ENCODE results near the gene NKD2.
"Not testable (repeated sequence)": the region's sequence is repeated elsewhere in the genome, so short reads cannot be mapped to it uniquely, and the experiment has no call there.

NKD2 gene

DNA sequence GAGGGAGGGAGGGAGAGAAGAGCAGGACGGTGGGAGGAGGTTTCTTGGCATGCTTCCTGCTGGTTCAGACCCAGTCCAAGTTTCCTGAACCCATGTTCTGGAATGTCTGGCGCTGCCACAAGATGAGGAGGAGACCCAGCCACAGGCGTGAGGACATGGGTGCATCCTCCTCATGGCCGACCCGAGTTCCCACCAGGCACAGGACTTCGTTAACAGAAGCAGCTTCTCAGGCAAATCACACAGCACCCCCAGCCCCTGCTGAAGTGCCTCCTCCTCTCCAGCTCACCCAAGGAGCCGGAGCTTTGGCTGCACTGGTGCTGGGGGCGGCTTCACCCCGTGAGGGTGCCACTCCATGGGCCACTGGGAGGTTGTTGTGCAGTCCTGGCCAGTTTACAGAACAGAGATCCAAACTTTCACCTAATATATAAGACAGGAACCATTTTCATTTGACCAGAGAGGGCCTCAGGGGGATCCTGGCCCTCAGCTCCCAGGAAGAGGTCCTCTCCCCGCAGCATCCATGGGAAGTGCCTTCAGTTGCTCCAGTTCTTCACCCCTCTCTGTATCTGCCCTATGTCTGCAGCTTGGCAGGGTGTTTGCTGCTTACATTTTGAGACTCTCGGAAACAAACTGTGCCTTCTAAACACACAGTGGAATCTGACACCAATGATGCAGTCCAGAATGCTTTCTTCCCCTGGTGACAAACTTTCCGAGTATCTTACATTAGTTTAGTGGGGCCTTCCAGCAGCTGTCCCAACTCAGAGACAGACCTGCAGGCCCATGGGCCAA is 10.2 kb upstream of the NKD2 start:
- intact Hi-C loops (cut with DNase I): no loop called here
- DNase-seq: peak in 3 of 10 donors; percentile 3 to 67 (median 3)

DNA sequence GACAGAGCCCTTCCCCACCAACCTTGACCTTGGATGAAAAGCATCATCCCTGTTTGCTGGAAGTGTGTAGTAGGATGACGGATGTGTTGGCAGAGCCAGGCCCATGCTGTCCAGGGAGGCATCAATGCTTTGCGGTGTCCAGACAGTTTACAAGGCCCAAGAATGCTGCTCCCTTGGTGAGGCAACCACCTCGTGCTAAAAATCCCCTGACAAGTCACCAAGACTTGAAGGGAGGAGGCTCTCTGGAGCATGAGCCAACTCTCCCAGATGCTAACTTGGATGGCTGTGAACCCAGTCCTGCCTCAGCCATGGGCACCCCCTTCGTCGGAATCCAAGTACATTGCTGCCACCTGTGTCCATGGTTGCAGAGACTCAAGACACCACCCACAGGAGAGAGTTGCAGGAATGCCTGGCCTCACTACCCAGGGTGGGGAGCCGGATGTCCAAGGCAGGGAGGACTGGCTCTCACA is 9.5 kb upstream of the NKD2 start:
- intact Hi-C loops (cut with DNase I): no loop called here
- DNase-seq: peak in 3 of 10 donors; percentile 2 to 74 (median 7)

DNA sequence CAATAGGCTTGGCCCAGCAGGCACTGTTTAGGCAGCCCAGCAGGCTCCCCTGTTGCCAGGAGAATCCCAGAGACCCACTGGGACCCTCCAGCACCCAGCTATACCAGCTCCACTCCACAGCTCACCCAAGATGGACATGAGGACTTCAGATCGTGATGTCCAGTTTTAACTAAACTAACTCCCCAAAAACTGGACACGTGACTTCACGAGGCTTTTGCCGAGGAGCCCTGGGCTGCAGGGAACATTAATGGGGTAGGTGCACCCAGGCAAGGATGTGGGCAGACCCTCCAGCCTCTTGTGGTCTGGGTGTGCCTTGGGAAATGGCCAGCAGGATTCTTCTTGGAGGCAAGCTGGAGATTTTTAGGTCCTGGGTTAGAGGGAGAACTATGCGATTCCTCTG is 8.9 kb upstream of the NKD2 start:
- DNase-seq: peak in 2 of 10 donors; percentile 4 to 30
- intact Hi-C loops (cut with DNase I): no loop called here

DNA sequence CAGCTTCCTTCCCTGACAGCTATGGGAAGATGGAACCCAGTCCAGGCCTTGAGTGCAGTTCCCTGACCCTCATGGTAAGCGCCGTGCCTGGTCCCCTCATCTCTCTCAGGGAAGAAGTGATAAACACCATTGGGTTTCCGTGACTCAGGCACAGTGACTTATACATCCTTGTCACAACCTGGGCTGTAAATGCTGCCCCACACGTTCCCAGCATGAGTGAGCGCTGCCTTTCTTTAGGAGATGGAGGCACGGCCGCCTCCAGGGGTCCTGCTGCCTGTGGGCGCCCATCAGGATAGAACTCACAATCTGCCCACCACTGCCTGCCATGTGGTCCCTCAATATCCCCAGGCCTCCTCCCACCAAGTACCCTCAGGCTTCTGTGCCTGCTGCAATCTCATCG is 8.3 kb upstream of the NKD2 start:
- intact Hi-C loops (cut with DNase I): no loop called here
- DNase-seq: peak in 3 of 10 donors; percentile 4 to 54 (median 29)

DNA sequence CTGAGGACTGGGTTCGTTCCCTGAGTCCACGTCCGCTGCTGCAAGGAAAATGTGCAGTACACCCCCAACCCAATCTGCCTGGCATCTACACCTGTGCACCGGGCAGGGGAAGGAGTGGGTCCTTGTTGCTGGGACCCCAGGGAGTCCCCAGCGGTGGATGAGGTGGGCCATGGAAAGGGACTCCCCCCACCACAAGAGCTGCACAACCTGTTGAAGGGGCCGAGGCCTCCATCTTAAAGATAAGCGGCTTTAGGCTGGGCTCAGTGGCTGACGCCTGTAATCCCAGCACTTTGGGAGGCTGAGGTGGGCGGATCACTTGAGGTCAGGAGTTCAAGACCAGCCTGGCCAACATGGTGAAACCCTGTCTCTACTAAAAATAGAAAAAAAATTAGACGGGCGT is 7.8 kb upstream of the NKD2 start:
- intact Hi-C loops (cut with DNase I): not testable (repeated sequence)
- DNase-seq: peak in 2 of 10 donors; percentile 3 to 4

DNA sequence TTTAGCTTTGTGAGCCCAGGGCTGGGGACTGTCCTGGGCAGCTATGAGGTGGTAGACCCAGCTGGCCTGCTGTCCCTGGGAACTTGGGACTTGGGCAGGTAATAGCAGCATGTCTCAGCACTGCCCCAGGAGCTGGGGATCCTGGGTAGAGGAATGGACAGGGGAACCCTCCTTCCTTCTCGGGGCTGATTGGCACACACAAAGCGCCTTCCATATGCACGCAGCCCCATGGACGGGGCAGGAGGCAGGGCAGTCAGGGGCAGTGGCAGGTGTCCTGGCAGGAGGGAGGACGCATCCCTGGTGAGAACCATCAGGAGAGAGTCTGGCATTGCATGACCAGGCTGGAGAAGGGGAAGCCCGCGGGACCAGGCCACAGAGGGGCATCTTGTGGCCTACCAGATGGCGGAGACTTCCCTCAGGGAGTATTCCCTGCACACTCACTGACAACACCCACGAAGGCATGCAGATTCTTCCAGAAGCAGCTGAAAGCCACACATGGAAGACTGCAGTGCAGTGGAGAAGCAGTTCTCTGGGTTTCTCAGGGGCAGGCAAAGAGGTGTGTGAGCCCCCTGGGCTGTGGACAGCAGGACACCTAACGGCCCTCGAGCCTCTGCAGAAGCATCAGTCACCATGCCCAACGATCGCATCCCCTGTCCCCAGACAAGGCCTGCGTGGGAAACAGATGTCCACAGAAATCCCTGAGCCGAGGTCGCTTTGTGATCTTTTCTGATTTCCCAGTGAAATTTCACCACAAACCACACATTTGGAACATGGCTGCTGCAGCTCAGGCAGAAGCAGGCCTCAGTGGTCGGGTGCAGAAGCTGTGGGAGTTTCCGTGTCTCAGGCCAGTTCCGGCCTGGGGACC is 7.0 kb upstream of the NKD2 start:
- peak in 3 of 10 donors; percentile 6 to 49 (median 10) for DNase-seq
- intact Hi-C loops (cut with DNase I): no loop called here

DNA sequence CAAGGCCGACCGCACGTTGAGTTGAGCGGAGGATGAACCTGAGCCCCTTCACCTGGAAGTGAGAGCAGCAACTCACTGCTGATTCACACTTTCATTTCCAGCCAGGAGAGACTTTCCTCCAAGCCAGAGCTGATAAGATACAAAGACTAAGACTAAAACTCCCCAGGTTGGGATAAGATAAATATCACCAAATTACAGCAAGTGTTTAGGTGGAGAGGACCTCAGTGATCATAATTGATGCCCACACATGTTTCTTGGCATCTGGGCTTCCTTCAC is 6.4 kb upstream of the NKD2 start:
- intact Hi-C loops (cut with DNase I): no loop called here
- peak in 1 of 10 donors; percentile 4 for DNase-seq

DNA sequence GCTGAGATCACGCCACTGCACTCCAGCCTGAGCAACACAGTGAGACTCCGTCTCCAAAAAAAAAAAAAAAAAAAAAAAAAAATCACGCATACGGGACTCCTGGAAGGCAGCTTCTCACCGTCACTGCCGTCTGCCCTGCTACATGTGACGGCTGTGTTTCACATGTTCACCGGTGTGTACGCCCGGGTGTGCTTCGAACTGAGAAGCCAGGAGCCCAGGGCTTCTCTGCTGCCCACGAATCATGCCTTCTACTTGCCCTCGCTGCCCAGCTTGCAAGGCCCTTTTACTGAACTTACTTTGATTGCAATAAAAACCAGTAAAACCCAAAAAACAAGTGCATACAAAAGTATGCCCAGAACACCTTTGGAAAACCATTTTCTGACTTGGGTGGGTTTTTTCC is 5.8 kb upstream of the NKD2 start:
- DNase-seq: peak in 3 of 10 donors; percentile 6 to 27 (median 10)
- intact Hi-C loops (cut with DNase I): no loop called here

DNA sequence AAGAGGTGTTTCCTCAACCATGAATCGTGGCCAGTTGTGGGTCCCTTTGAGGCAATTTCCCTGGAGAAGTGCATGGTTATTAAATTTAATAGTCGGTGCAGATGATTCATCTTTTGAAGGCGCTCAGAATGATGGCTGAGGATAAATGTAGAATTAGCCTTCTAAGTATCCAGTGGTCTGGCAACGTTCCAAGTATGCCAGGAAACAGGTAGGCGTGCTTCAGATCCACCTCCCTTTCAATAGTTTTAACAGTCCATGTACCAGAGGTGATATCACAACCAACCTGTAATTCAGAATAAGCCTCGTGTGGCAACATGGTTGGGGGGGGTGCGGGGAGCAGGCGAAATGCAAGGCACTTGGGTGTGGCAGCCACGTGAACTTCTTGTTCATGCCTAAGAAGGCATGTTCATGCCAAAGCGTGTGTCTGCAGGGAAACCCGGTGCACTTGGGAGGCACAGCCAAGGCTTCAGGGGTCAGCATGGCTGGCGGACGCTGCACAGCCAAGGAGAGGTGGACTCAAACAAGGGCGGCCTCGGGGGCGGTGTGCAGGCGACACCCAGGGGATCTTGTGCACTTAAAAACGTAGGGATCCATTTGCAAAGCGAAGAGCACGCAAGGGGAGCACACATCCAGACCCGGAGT is 5.2 kb upstream of the NKD2 start:
- intact Hi-C loops (cut with DNase I): no loop called here
- peak in 2 of 10 donors; percentile 11 to 64 for DNase-seq

DNA sequence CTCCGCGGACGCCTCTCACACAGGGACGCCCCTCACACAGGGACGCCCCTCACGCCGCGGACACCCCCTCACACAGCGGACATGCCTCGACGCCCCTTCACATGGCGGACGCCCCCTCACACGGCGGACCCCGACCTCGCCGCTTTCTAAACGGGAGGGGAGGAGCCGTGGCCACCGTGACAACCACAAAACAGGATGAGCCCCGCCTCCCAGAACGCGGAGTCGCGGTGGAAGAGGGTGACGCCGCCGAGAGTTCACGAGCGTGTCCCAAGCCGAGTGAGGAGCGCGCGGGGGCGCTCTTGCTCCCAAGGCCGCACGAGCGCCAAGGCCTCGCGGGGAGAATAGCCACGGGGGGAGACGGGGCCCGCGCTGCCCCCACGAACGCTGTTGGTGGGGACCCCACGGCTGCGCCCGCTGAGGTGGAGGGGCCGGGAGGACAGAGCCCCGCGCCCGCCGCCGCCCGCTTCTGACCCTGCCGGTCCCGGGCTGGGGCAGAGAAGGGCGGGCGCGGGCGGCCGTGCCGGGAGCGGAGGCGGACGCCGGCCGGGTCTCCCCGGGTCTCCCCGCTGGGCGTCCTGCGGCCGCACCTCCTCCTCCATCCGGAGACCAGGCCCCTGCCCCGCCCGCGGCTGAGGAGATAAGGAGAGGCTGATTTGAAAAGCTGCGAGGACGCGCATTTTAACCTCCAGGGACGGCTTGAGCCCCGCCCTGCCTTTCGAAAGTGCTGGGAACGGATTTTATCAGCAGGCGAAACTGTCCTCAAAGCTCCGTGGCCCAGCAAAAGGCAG is 3.9 kb upstream of the NKD2 start:
- intact Hi-C loops (cut with DNase I): no loop called here
- peak in 8 of 10 donors; percentile 3 to 88 (median 60) for DNase-seq

DNA sequence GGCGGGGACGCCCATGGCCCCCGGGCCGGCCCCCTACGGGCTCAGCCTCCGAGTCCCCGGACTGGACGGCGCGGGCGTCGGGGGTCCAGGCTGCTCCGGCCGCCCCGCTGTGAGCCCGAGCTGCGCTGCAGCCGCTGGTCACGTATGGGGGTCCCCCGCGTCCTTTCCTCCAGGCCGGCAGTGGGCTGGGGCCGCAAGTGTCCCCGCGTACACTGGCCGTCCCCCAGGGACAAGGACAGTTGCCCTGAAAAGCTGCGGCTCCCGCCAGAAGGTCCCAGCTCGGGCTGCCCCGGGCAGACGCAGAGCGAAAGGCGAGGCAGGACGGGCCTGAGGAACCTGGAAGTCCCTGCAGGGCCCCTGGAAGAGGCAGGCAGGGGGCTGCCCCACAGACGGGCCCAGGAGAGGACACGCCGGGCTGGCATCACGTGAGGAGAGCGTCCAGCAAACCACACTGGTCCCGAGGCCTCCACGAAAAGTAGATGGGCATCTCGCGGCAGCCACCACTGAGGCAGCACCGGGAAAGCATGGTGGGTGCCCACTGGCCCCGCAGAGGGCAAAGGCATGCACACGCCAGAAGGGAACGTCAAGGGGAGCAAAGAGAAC is 3.3 kb upstream of the NKD2 start:
- DNase-seq: peak in 5 of 10 donors; percentile 5 to 82 (median 7)
- intact Hi-C loops (cut with DNase I): no loop called here

DNA sequence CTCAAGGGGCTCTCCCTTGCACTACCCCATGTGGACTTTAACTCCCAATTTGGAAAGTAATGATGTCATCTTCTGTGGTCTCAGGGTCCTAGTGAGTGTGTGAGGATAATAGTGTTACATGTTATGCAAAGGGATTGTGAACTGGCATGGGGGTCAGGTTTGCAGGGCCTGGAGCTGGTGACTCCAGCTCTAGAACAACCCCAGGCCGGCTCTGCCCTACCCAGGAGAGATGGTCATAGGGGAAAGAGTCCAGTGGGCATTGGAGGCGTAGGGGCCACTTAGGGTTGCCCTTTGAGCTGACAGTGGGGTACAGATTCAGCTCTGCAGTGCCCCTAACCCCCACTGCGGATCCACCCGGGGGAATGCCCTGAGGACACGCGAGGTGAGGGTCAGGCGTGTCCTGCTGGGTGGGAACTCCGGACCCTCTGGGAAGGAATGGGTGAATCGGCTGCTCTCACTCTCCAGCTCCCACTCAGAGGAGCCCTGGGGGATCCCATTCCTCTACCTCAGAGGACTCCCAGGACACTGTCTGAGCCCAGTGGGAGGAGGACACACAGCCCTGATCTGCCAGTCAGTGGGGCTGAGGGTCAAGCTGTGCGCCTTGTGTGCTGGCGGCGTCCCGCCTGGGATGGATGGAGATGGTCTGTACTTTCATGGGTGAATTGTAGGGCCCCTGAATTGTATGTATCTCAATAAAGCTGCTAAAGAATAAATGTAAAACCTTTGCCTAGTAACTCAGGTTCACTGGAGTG is 2.5 kb upstream of the NKD2 start:
- peak in 4 of 10 donors; percentile 3 to 73 (median 7) for DNase-seq
- intact Hi-C loops (cut with DNase I): no loop called here

DNA sequence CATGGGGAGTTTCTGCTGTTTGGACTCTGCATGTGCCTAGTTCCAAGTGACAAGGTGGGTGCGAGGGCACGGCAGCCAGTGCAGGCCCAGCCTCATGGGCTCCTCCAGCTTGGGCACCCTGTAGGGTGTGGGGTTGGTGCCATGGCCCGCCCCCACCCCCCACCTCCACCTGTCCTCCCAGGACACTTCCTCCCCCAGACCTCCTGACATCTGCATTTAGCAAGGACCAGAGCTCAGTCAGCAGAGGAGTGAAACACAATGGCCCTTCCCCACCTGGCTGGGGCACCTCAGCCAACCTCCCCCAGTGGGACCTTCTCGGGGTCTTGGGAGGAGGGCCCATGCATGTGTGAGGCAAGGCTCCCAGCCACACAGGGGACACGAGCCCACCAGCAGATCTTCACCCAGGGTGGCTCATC is 1.9 kb upstream of the NKD2 start:
- peak in 5 of 10 donors; percentile 1 to 66 (median 7) for DNase-seq
- intact Hi-C loops (cut with DNase I): no loop called here

DNA sequence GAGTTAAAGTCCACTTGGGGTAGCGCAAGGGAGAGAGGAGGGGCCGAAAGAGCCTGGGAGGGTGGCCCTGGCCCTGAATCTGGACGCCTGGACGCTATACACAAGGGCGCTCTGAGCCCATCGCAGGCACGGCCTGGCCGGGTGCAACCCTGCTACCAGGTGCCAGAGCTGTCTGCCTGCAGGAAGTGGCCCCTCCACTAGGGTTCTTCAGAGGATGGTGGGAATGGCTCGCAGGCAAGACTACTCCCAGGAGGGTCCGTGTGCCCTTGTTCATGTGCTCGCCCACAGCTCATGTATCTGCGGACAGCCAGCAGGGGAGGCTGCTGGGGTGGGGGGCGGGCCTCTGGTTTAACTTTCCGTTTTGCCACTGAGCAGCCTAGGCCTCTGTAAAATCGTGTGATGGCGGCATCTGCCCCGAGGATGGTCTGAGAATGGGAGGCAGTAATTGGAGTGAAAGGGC is 1.4 kb upstream of the NKD2 start:
- intact Hi-C loops (cut with DNase I): no loop called here
- peak in 3 of 10 donors; percentile 2 to 75 (median 29) for DNase-seq

DNA sequence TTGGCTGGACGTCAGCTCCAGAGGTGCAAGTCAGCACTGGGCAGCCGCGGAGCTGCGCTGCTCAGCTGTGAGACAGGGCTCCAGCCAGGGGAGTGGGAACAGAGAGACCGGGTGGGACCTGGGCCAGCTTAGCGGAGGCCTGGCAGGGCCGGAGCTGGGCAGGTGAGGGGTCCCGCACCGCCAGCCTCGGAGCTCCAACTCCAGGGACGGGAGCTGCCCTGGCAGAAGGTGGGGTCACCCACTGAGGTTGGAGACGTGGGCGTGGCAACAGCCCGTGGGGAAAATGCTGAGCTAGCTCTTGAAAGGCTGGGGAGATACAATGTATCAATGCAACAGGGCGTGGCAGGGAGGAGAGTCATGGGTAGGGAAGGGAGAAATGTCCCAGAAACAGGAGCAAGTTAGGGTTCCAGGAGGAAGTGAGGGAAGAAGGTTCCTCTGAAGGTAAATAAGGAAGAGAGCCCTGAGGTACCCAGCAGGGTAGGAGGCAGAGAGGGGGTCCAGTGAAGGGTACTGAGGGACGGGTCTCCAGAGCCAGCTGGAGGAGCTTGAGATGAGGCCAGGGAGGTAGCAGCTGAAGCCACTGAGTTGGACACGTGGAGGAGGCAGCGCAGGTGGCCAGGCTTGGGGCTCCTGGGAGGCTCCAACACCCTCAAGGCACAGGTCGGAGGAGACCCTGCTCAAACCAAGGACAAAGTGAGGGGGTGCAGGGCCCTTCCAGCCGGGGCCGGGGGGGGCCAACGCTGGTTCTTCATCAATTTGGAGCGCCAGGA is 736 bp upstream of the NKD2 start:
- intact Hi-C loops (cut with DNase I): no loop called here
- peak in 8 of 10 donors; percentile 6 to 70 (median 17) for DNase-seq

DNA sequence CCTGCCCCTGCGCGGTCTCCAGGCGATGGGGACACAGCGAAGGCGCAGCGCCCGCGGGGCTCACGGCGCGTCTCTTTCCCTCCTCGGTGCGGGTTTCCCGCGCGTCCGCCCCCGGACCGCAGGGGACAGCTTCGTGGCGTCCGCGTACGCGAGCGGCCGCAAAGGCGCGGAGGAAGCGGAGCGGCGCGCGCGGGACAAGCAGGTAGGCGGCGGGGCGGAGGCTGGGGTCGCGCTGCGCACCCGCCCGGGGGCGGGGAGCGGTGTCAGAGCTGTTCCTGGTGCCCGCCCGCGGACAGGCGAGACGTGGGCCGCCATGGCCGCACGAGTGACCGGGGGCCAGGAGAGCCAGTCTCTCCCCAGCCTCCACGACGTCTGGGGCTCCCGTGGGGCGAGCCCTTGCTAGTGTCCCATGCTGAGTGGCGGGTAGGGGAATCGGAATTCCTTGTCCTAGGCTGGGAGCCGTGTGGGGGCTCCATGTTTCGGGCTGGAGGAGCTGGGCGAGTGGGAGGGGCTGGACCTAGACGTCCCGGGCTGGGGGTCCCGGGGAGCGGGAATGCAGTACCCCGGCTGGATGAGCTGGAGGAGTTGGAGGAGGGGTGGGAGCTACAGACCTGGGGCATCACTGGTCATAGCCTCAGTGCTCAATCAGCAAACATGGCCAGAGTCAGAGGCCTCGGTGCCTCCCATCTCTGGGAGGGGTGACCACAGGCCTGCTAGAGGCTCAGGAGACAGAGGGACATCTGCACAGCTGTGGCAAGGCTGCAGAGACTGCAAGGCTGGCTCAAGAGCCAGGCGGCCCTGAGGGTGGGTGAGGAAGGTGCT is 968 bp downstream of the NKD2 start:
- intact Hi-C loops (cut with DNase I): no loop called here
- peak in 7 of 10 donors; percentile 4 to 79 (median 7) for DNase-seq

DNA sequence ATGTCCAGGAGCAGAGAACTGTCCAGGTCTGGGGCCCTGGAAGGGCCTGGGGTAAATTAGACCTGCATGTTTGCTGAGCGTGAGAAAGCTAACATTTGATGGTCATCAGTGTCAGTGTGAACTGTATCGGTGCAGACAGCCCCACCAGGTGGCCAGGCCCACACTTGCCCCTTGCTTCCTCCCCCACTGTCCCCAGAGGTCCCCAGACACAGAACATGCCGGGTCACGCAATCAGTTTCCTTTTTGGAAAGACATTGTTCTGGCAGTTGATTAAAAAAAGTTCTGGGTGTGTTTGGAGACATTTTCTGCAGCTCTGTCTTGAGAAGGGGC is 1.5 kb downstream of the NKD2 start:
- intact Hi-C loops (cut with DNase I): no loop called here
- peak in 2 of 10 donors; percentile 4 to 45 for DNase-seq

Data from posterior cingulate gyrus (tissue), 11 donors.